ENCODE data around the gene PTPN11. TPM values are rescaled to one million over a fixed set of nuclear protein-coding genes. Genes with fewer than 3 reads are reported as not detected.
"Not testable (repeated sequence)": the region's sequence is repeated elsewhere in the genome, so short reads cannot be mapped to it uniquely, and the experiment has no call there.

The PTPN11 gene
- total RNA-seq, 2 experiments from 2014 or later = 44.6 to 46.4 TPM

DNA sequence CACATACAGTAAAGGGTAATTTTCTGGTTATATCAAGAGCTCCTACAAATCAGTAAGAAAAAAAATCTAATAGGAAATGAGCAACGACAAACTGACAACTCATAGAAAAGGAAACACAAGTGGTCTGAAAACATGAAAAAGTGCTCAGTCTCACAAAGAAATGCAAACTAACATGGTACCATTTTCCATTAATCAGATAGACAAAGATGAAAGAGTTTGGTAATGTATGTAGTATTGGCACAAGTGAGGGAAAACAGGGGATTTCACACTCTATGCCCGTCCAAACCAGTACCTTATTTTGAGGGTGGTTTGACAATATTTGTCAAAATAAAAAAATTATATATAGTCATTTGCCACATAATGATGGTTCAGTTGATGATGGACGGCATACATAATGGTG is 13.2 kb downstream of the PTPN11 start:
- Mint-ChIP-seq H3K4me3 (no peak overlapping the region), H3K4me1 (ENCODE audit: low read depth) (peaks cover 27% of the 10 kb centered on the region), H3K36me3 (ENCODE audit: low read depth) (peaks cover 21% of the 10 kb centered on the region), H3K9me3 (no peaks in the 10 kb centered on the region), H3K27me3 (no peaks in the 10 kb centered on the region), H3K27ac (no peak overlapping the region)
- H3K27ac ChIP-seq (ENCODE audit: low read depth in 1 of 2, low read length in 2 of 2) = no peak overlapping the region
- ChIA-PET POLR2A (interaction anchor here (1.2 kb wide), 1 partner anchor 14 kb away, joined by 3 read pairs; no protein-coding TSS in a partner anchor), CTCF (no interaction called here)
- no peak for DNase-seq
- intact Hi-C loops (cut with DNase I, micrococcal nuclease) = no loop called here
- H3K27me3 ChIP-seq (ENCODE audit: control insufficient read depth in 1 of 2, insufficient read depth in 2 of 2, low read length in 2 of 2) = no peaks in the 10 kb centered on the region
- no peak overlapping the region for H3K4me3 ChIP-seq (ENCODE audit: low read length)
- TF ChIP-seq, protein P1, sequence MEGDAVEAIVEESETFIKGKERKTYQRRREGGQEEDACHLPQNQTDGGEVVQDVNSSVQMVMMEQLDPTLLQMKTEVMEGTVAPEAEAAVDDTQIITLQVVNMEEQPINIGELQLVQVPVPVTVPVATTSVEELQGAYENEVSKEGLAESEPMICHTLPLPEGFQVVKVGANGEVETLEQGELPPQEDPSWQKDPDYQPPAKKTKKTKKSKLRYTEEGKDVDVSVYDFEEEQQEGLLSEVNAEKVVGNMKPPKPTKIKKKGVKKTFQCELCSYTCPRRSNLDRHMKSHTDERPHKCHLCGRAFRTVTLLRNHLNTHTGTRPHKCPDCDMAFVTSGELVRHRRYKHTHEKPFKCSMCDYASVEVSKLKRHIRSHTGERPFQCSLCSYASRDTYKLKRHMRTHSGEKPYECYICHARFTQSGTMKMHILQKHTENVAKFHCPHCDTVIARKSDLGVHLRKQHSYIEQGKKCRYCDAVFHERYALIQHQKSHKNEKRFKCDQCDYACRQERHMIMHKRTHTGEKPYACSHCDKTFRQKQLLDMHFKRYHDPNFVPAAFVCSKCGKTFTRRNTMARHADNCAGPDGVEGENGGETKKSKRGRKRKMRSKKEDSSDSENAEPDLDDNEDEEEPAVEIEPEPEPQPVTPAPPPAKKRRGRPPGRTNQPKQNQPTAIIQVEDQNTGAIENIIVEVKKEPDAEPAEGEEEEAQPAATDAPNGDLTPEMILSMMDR (IDR thresholded peaks at IDR 0.05) = no peak
- H3K4me1 ChIP-seq (ENCODE audit: insufficient read depth, low read length) = peaks cover 11% of the 10 kb centered on the region
- no peak for ATAC-seq (ENCODE audit: poor library complexity)
- H3K36me3 ChIP-seq (ENCODE audit: insufficient read depth, low read length) = no peaks in the 10 kb centered on the region
- no peaks in the 10 kb centered on the region for H3K9me3 ChIP-seq (ENCODE audit: control insufficient read depth in 1 of 2, insufficient read depth in 1 of 2, low read length in 2 of 2)

DNA sequence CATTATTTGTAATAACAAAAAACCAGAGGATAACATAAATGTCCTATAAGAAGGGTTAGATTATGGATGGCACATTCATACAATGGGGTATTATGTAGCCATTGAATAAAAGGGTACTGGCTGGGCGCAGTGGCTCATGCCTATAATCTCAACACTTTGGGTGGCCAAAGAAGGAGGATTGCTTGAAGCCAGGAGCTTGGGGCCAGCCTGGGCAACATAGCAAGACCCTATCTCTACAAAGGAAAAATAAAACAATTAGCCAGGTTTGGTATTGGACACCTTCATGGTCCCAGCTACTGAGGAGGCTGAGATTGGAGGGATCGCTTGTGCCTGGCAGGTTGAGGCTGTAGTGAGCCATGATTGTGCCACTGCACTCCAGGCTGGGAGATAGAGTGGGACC is 14.8 kb downstream of the PTPN11 start:
- Histone ChIP-seq H3K27ac (ENCODE audit: low read depth in 1 of 2, low read length in 2 of 2) (no peak overlapping the region), H3K9me3 (ENCODE audit: control insufficient read depth in 1 of 2, insufficient read depth in 1 of 2, low read length in 2 of 2) (no peaks in the 10 kb centered on the region), H3K36me3 (ENCODE audit: insufficient read depth, low read length) (no peaks in the 10 kb centered on the region), H3K27me3 (ENCODE audit: control insufficient read depth in 1 of 2, insufficient read depth in 2 of 2, low read length in 2 of 2) (no peaks in the 10 kb centered on the region), H3K4me3 (ENCODE audit: low read length) (no peak overlapping the region), H3K4me1 (ENCODE audit: insufficient read depth, low read length) (peaks cover 8% of the 10 kb centered on the region)
- H3K4me1 Mint-ChIP-seq (ENCODE audit: low read depth) = peaks cover 29% of the 10 kb centered on the region
- DNase-seq (no peak), ATAC-seq (ENCODE audit: poor library complexity) (no peak)
- intact Hi-C loops (cut with DNase I, micrococcal nuclease) = no loop called here
- CTCF ChIA-PET = no interaction called here
- TF ChIP-seq, protein P1 (IDR thresholded peaks at IDR 0.05) = no peak
- H3K9me3 Mint-ChIP-seq = no peaks in the 10 kb centered on the region
- H3K27me3 Mint-ChIP-seq = no peaks in the 10 kb centered on the region
- H3K27ac Mint-ChIP-seq = no peak overlapping the region
- POLR2A ChIA-PET = no interaction called here
- H3K4me3 Mint-ChIP-seq = no peak overlapping the region
- peaks cover 12% of the 10 kb centered on the region for H3K36me3 Mint-ChIP-seq (ENCODE audit: low read depth)

DNA sequence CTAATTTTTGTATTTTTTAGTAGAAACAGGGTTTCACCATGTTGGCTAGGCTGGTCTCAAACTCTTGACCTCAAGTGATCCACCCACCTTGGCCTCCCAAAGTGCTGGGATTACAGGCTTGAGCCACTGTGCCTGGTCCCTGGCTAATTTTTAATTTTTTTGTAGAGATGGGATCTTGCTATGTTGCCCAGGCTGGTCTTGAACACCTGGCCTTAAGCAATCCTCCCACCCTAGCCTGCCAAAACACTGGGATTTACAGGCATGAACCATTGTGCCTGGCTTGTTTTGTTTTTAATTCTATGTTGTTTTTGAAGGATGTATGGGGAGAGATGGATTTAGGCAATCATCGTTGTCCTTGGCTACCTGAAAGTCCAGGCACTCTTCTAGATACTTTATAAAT is 19.9 kb downstream of the PTPN11 start:
- H3K4me3 ChIP-seq (ENCODE audit: low read length); CTCF ChIA-PET; H3K27ac Mint-ChIP-seq; H3K27ac ChIP-seq (ENCODE audit: low read depth in 1 of 2, low read length in 2 of 2); intact Hi-C loops (cut with DNase I, micrococcal nuclease); H3K36me3 Mint-ChIP-seq (ENCODE audit: low read depth); ATAC-seq (ENCODE audit: poor library complexity); H3K9me3 Mint-ChIP-seq; DNase-seq; H3K4me3 Mint-ChIP-seq; POLR2A ChIA-PET; H3K36me3 ChIP-seq (ENCODE audit: insufficient read depth, low read length); H3K9me3 ChIP-seq (ENCODE audit: control insufficient read depth in 1 of 2, insufficient read depth in 1 of 2, low read length in 2 of 2); H3K27me3 Mint-ChIP-seq; H3K27me3 ChIP-seq (ENCODE audit: control insufficient read depth in 1 of 2, insufficient read depth in 2 of 2, low read length in 2 of 2); H3K4me1 ChIP-seq (ENCODE audit: insufficient read depth, low read length): not testable (repeated sequence)
- H3K4me1 Mint-ChIP-seq (ENCODE audit: low read depth) = peaks cover 15% of the 10 kb centered on the region

DNA sequence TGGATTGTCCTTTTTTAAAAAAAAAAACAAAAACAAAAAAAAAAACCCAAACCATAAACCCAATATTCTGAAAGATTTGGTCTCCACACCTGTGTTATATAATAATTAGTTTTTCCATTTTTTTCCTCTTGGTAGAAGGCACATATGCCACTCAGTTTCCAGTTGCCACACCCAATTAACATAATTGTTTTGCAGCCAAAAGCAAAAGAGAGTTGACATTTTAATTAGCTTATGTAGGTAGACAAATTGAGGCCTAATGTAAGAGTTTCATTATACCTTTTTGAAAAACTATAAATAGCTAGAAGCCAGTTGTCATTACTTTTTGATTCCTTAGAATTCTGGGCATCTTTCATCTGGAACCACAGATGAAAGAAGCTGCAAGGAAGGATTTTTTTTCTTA is 21.0 kb downstream of the PTPN11 start:
- ChIA-PET POLR2A (no interaction called here), CTCF (no interaction called here)
- Mint-ChIP-seq H3K27ac (no peak overlapping the region), H3K27me3 (no peaks in the 10 kb centered on the region), H3K36me3 (ENCODE audit: low read depth) (peaks cover 3% of the 10 kb centered on the region), H3K9me3 (no peaks in the 10 kb centered on the region), H3K4me1 (ENCODE audit: low read depth) (peaks cover 15% of the 10 kb centered on the region), H3K4me3 (no peak overlapping the region)
- H3K36me3 ChIP-seq (ENCODE audit: insufficient read depth, low read length) = no peaks in the 10 kb centered on the region
- no peak overlapping the region for H3K27ac ChIP-seq (ENCODE audit: low read depth in 1 of 2, low read length in 2 of 2)
- TF ChIP-seq, protein P1 (IDR thresholded peaks at IDR 0.05) = no peak
- H3K9me3 ChIP-seq (ENCODE audit: control insufficient read depth in 1 of 2, insufficient read depth in 1 of 2, low read length in 2 of 2) = no peaks in the 10 kb centered on the region
- H3K4me1 ChIP-seq (ENCODE audit: insufficient read depth, low read length) = peaks cover 2% of the 10 kb centered on the region
- H3K27me3 ChIP-seq (ENCODE audit: control insufficient read depth in 1 of 2, insufficient read depth in 2 of 2, low read length in 2 of 2) = no peaks in the 10 kb centered on the region
- intact Hi-C loops (cut with DNase I, micrococcal nuclease) = no loop called here
- H3K4me3 ChIP-seq (ENCODE audit: low read length) = no peak overlapping the region
- ATAC-seq (ENCODE audit: poor library complexity) (no peak), DNase-seq (no peak)

DNA sequence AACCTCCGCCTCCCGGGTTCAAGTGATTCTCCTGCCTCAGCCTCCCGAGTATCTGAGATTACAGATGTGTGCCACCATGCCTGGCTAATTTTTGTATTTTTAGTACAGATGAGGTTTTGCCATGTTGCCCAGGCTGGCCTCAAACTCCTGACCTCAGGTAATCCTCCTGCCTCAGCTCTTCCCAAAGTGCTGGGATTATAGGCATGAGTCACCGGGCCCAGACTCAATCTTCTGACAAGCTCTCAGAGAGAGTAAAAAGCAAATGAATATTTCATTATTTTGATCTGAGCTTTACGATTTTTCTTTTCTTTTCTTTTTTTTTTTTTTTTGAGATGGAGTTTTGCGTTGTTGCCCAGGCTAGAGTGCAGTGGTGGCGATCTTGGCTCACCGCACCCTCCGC is 21.9 kb downstream of the PTPN11 start:
- H3K27me3 ChIP-seq (ENCODE audit: control insufficient read depth in 1 of 2, insufficient read depth in 2 of 2, low read length in 2 of 2); H3K4me3 ChIP-seq (ENCODE audit: low read length); H3K27ac Mint-ChIP-seq; ATAC-seq (ENCODE audit: poor library complexity); H3K36me3 Mint-ChIP-seq (ENCODE audit: low read depth); H3K36me3 ChIP-seq (ENCODE audit: insufficient read depth, low read length); H3K9me3 Mint-ChIP-seq; CTCF ChIA-PET; H3K27me3 Mint-ChIP-seq; H3K9me3 ChIP-seq (ENCODE audit: control insufficient read depth in 1 of 2, insufficient read depth in 1 of 2, low read length in 2 of 2); DNase-seq; intact Hi-C loops (cut with DNase I, micrococcal nuclease); H3K4me3 Mint-ChIP-seq; H3K4me1 ChIP-seq (ENCODE audit: insufficient read depth, low read length); POLR2A ChIA-PET; H3K27ac ChIP-seq (ENCODE audit: low read depth in 1 of 2, low read length in 2 of 2): not testable (repeated sequence)
- peaks cover 15% of the 10 kb centered on the region for H3K4me1 Mint-ChIP-seq (ENCODE audit: low read depth)

Measured in CD4-positive, alpha-beta T cell (primary cell).